ENCODE measurements around the gene LRP2BP.
"Not testable (repeated sequence)": the region's sequence is repeated elsewhere in the genome, so short reads cannot be mapped to it uniquely, and the experiment has no call there.

The LRP2BP gene

GRCh38 chr4:185361872-185362271 is 33.9 kb downstream of the LRP2BP start:
- no peak for DNase-seq (ENCODE audit: low read depth in 2 of 2)

GRCh38 chr4:185359767-185360446 is 35.8 kb downstream of the LRP2BP start:
- no peak for DNase-seq (ENCODE audit: low read depth in 2 of 2)

GRCh38 chr4:185358959-185359358 is 36.8 kb downstream of the LRP2BP start:
- DNase-seq (ENCODE audit: low read depth in 2 of 2) = no peak

GRCh38 chr4:185358514-185358913 is 37.2 kb downstream of the LRP2BP start:
- DNase-seq (ENCODE audit: low read depth in 2 of 2) = no peak

GRCh38 chr4:185357733-185358440 is 37.8 kb downstream of the LRP2BP start:
- DNase-seq (ENCODE audit: low read depth in 2 of 2) = no peak

GRCh38 chr4:185357211-185357610 is 38.5 kb downstream of the LRP2BP start:
- DNase-seq (ENCODE audit: low read depth in 2 of 2) = no peak

- DNase-seq (ENCODE audit: low read depth in 2 of 2) = no peak
These were observed 43.0 kb downstream of the LRP2BP start for GRCh38 chr4:185352741-185353140.

GRCh38 chr4:185352202-185352601 is 43.5 kb downstream of the LRP2BP start:
- DNase-seq (ENCODE audit: low read depth in 2 of 2) = no peak

GRCh38 chr4:185351691-185352090 is 44.0 kb downstream of the LRP2BP start:
- DNase-seq (ENCODE audit: low read depth in 2 of 2) = no peak

- no peak for DNase-seq (ENCODE audit: low read depth in 2 of 2)
These were observed 48.6 kb downstream of the LRP2BP start for GRCh38 chr4:185346975-185347601.

- DNase-seq (ENCODE audit: low read depth in 2 of 2) = no peak
These were observed 50.8 kb downstream of the LRP2BP start for GRCh38 chr4:185344743-185345538.

- DNase-seq (ENCODE audit: low read depth in 2 of 2) = no peak
These were observed 51.8 kb downstream of the LRP2BP start for GRCh38 chr4:185343726-185344581.

GRCh38 chr4:185341841-185342240 is 53.9 kb downstream of the LRP2BP start:
- DNase-seq (ENCODE audit: low read depth in 2 of 2) = no peak

- no peak for DNase-seq (ENCODE audit: low read depth in 2 of 2)
These were observed 54.3 kb downstream of the LRP2BP start for GRCh38 chr4:185341377-185341776.

GRCh38 chr4:185339941-185340340 is 55.8 kb downstream of the LRP2BP start:
- no peak for DNase-seq (ENCODE audit: low read depth in 2 of 2)

GRCh38 chr4:185335579-185335978 is 60.1 kb downstream of the LRP2BP start:
- no peak for DNase-seq (ENCODE audit: low read depth in 2 of 2)

- DNase-seq (ENCODE audit: low read depth in 2 of 2) = no peak
These were observed 61.4 kb downstream of the LRP2BP start for GRCh38 chr4:185334326-185334725.

- no peak for DNase-seq (ENCODE audit: low read depth in 2 of 2)
These were observed 62.9 kb downstream of the LRP2BP start for GRCh38 chr4:185332575-185333464.

- not testable (repeated sequence) for DNase-seq (ENCODE audit: low read depth in 2 of 2)
These were observed 65.7 kb downstream of the LRP2BP start for GRCh38 chr4:185329879-185330510.

GRCh38 chr4:185328586-185328985 is 67.1 kb downstream of the LRP2BP start:
- no peak for DNase-seq (ENCODE audit: low read depth in 2 of 2)
